Ishikawa (cell line): ENCODE data around the gene JAML.
A peak's percentile ranks its signal among the peaks of the same experiment; 100 is the strongest.

Experiments used
- CEBPB ChIP-seq: IDR thresholded peaks from 2 replicates; pipeline ENCODE4 v1.6.1; 2012
- CREB1 ChIP-seq: IDR thresholded peaks from 2 replicates; pipeline ENCODE4 v1.6.1; 2012; ENCODE audit warnings: low read depth
- EGR1 ChIP-seq: IDR thresholded peaks from 2 replicates; pipeline ENCODE4 v1.6.1; 2012
- EP300 ChIP-seq: IDR thresholded peaks from 2 replicates; pipeline ENCODE4 v1.6.1; 2012; ENCODE audit warnings: borderline replicate concordance
- FOXM1 ChIP-seq: IDR thresholded peaks from 2 replicates; pipeline ENCODE4 v1.6.1; 2012; ENCODE audit warnings: low read depth, borderline replicate concordance
- MAX ChIP-seq: IDR thresholded peaks from 2 replicates; pipeline ENCODE4 v1.6.1; 2012
- NFIC ChIP-seq: IDR thresholded peaks from 2 replicates; pipeline ENCODE4 v1.6.1; 2012
- RAD21 ChIP-seq: IDR thresholded peaks from 2 replicates; pipeline ENCODE4 v1.6.1; 2012; ENCODE audit warnings: low read depth
- REST ChIP-seq: IDR thresholded peaks from 2 replicates; pipeline ENCODE4 v1.6.1; 2012; ENCODE audit warnings: low read depth, mild to moderate bottlenecking
- TAF1 ChIP-seq: IDR thresholded peaks from 2 replicates; pipeline ENCODE4 v1.6.1; 2012; ENCODE audit warnings: low read depth, mild to moderate bottlenecking
- TCF12 ChIP-seq: IDR thresholded peaks from 2 replicates; pipeline ENCODE4 v1.6.1; 2012; ENCODE audit warnings: low read depth
- TEAD4 ChIP-seq: IDR thresholded peaks from 2 replicates; pipeline ENCODE4 v1.6.1; 2012
- USF1 ChIP-seq: IDR thresholded peaks from 2 replicates; pipeline ENCODE4 v1.6.1; 2012
- YY1 ChIP-seq: IDR thresholded peaks from 2 replicates; pipeline ENCODE4 v1.6.1; 2012; ENCODE audit warnings: low read depth
- ZBTB7A ChIP-seq: IDR thresholded peaks from 2 replicates; pipeline ENCODE4 v1.6.1; 2012; ENCODE audit warnings: low read depth

The JAML gene

GRCh38 chr11:118263695-118264568 is 39.1 kb upstream of the JAML start, which contains the start of gene MPZL2:
TSS of gene MPZL2 (minus strand) at chr11:118264297. CDS start at chr11:118264153, 144 bp downstream.
- TF ChIP-seq RAD21 (peak; percentile 31; the same call in 1 of the 2 replicates), ZBTB7A (no peak; the same call in 1 of the 2 replicates), CEBPB (no peak), TAF1 (peak; percentile 46), NFIC (peak; percentile 55; the same call in 1 of the 2 replicates), TCF12 (no peak; the same call in 1 of the 2 replicates), EP300 (peak; percentile 11; the same call in 1 of the 2 replicates), TEAD4 (peak; percentile 35; the same call in 1 of the 2 replicates), EGR1 (no peak), YY1 (no peak), USF1 (peak; percentile 48; the same call in 1 of the 2 replicates), CREB1 (no peak), FOXM1 (0 out of 2 replicates have a peak, but pooled peaks have one; percentile 20), REST (no peak), MAX (peak; percentile 71)

GRCh38 chr11:118263112-118263511 is 38.3 kb upstream of the JAML start:
- no peak for TF ChIP-seq RAD21
- TF ChIP-seq EGR1: no peak
- no peak for TF ChIP-seq ZBTB7A
- no peak for TF ChIP-seq CEBPB
- no peak for TF ChIP-seq FOXM1
- TF ChIP-seq TEAD4: no peak
- TF ChIP-seq CREB1: no peak
- no peak for TF ChIP-seq TAF1
- no peak for TF ChIP-seq EP300
- TF ChIP-seq MAX: no peak
- no peak for TF ChIP-seq TCF12
- no peak for TF ChIP-seq YY1
- no peak for TF ChIP-seq REST
- TF ChIP-seq NFIC: no peak
- no peak for TF ChIP-seq USF1

GRCh38 chr11:118260353-118260752 is 35.5 kb upstream of the JAML start:
- TF ChIP-seq CREB1: no peak
- TF ChIP-seq CEBPB: no peak
- no peak for TF ChIP-seq NFIC
- TF ChIP-seq EGR1: no peak
- no peak for TF ChIP-seq YY1
- TF ChIP-seq ZBTB7A: no peak
- no peak for TF ChIP-seq FOXM1
- no peak for TF ChIP-seq TAF1
- TF ChIP-seq TCF12: no peak
- TF ChIP-seq RAD21: no peak
- no peak for TF ChIP-seq MAX
- TF ChIP-seq EP300: no peak
- no peak for TF ChIP-seq TEAD4
- TF ChIP-seq USF1: no peak
- no peak for TF ChIP-seq REST
